Measurements from ENCODE around the gene SETD3.

GRCh38 chr14:99472937-99473336 is 7.7 kb downstream of the SETD3 start:
- no peak for TF ChIP-seq TAF1 (IDR thresholded peaks at IDR 0.05; ENCODE audit: low read depth, low read length)
- no peak for TF ChIP-seq POLR2A (IDR thresholded peaks at IDR 0.05; ENCODE audit: low read depth, low read length)
- TF ChIP-seq PAX5 (IDR thresholded peaks at IDR 0.05; ENCODE audit: insufficient read depth, low read length, severe bottlenecking), result no peak
- TF ChIP-seq POLR2AphosphoS5 (IDR thresholded peaks at IDR 0.05; ENCODE audit: low read depth, low read length), result no peak
